Upper lobe of right lung (tissue), 1 donor: ENCODE data around the gene MAP3K5. TPM values are rescaled to one million over a fixed set of nuclear protein-coding genes. Genes with fewer than 3 reads are reported as not detected.
A peak's percentile ranks its signal among the peaks of the same experiment; 100 is the strongest.

ENCODE experiments used
- ATAC-seq: fragments of 200-7000 bp; cut with Tn5 transposase; one replicate; pipeline ENCODE4 v1.9.1; 2020; ENCODE audit warnings: mild to moderate bottlenecking, moderate library complexity
- DNase-seq: peaks from one replicate; pipeline ENCODE4 v3.0.0-alpha.2; 2020
- H3K27ac ChIP-seq: fragments of 200-600 bp; one replicate; pipeline ENCODE4 v1.8.0; 2022
- H3K27me3 ChIP-seq: fragments of 200-600 bp; one replicate; pipeline ENCODE4 v1.8.0; 2022; ENCODE audit warnings: mild to moderate bottlenecking
- H3K36me3 ChIP-seq: fragments of 200-600 bp; one replicate; pipeline ENCODE4 v1.8.0; 2022
- H3K4me1 ChIP-seq: fragments of 200-600 bp; one replicate; pipeline ENCODE4 v1.8.0; 2022
- H3K4me3 ChIP-seq: fragments of 200-600 bp; one replicate; pipeline ENCODE4 v1.8.0; 2022; ENCODE audit warnings: mild to moderate bottlenecking
- H3K9me3 ChIP-seq: fragments of 200-600 bp; one replicate; pipeline ENCODE4 v1.8.0; 2022
- CTCF ChIP-seq: fragments of 200-600 bp; IDR thresholded peaks from one replicate; pipeline ENCODE4 v1.8.0; 2022; ENCODE audit warnings: antibody characterized with exemption
- intact Hi-C: fragments of 100-400 bp; cut with DNase I; formaldehyde crosslinking; loops from one replicate; pipeline ENCODE4 v1.11.0; 2022
- total RNA-seq: library from RNA; stranded (reverse); fragmentation: NEBNext Ultra II Directional; extraction: Animal tissue kit (Norgen Biotek cat#: 25700); gene quantifications from one replicate; pipeline ENCODE4 v1.2.1, GENCODE V29; 2021
- donor health status: DM: no; HTN: yes; CAD: no; lungs with severe emphysema.

MAP3K5 gene
- total RNA-seq, 1 donor from 2014 or later, result 32.5 TPM

- TF ChIP-seq CTCF, result no peak
- Histone ChIP-seq H3K4me3 (peak overlapping the region; percentile 39), H3K27ac (peak overlapping the region; percentile 68), H3K36me3 (no peaks in the 10 kb centered on the region), H3K27me3 (no peaks in the 10 kb centered on the region), H3K9me3 (no peaks in the 10 kb centered on the region), H3K4me1 (peaks cover 81% of the 10 kb centered on the region)
- ATAC-seq (peak; percentile 89), DNase-seq (peak; percentile 69)
- intact Hi-C loops, result no loop called here
Measured at GRCh38 chr6:136783495-136784270, 8.6 kb downstream of the MAP3K5 start.

- Histone ChIP-seq H3K4me1 (peaks cover 75% of the 10 kb centered on the region), H3K4me3 (no peak overlapping the region), H3K36me3 (no peaks in the 10 kb centered on the region), H3K9me3 (no peaks in the 10 kb centered on the region), H3K27me3 (no peaks in the 10 kb centered on the region), H3K27ac (peak overlapping the region; percentile 45)
- intact Hi-C loops, result no loop called here
- ATAC-seq (no peak), DNase-seq (no peak)
- no peak for TF ChIP-seq CTCF
Measured at GRCh38 chr6:136783021-136783420, 9.3 kb downstream of the MAP3K5 start.

GRCh38 chr6:136782021-136782770 is 10.1 kb downstream of the MAP3K5 start:
- peak overlapping the region; percentile 12 for H3K27ac ChIP-seq
- TF ChIP-seq CTCF, result no peak
- H3K4me3 ChIP-seq, result no peak overlapping the region
- H3K27me3 ChIP-seq, result no peaks in the 10 kb centered on the region
- peaks cover 68% of the 10 kb centered on the region for H3K4me1 ChIP-seq
- intact Hi-C loops, result no loop called here
- no peaks in the 10 kb centered on the region for H3K9me3 ChIP-seq
- DNase-seq (no peak), ATAC-seq (no peak)
- H3K36me3 ChIP-seq, result no peaks in the 10 kb centered on the region

- Histone ChIP-seq H3K9me3 (no peaks in the 10 kb centered on the region), H3K4me1 (peaks cover 56% of the 10 kb centered on the region), H3K27me3 (no peaks in the 10 kb centered on the region), H3K4me3 (no peak overlapping the region), H3K27ac (no peak overlapping the region), H3K36me3 (no peaks in the 10 kb centered on the region)
- intact Hi-C loops, result no loop called here
- no peak for DNase-seq
- TF ChIP-seq CTCF, result no peak
- ATAC-seq, result no peak
Measured at GRCh38 chr6:136780972-136781371, 11.3 kb downstream of the MAP3K5 start.

- Histone ChIP-seq H3K9me3 (no peaks in the 10 kb centered on the region), H3K27ac (no peak overlapping the region), H3K36me3 (no peaks in the 10 kb centered on the region), H3K27me3 (no peaks in the 10 kb centered on the region), H3K4me3 (no peak overlapping the region), H3K4me1 (peaks cover 57% of the 10 kb centered on the region)
- intact Hi-C loops, result no loop called here
- no peak for DNase-seq
- no peak for TF ChIP-seq CTCF
- no peak for ATAC-seq
Measured at GRCh38 chr6:136779682-136780081, 12.6 kb downstream of the MAP3K5 start.
